ENCODE data around the gene MTG2.

Gene MTG2

DNA sequence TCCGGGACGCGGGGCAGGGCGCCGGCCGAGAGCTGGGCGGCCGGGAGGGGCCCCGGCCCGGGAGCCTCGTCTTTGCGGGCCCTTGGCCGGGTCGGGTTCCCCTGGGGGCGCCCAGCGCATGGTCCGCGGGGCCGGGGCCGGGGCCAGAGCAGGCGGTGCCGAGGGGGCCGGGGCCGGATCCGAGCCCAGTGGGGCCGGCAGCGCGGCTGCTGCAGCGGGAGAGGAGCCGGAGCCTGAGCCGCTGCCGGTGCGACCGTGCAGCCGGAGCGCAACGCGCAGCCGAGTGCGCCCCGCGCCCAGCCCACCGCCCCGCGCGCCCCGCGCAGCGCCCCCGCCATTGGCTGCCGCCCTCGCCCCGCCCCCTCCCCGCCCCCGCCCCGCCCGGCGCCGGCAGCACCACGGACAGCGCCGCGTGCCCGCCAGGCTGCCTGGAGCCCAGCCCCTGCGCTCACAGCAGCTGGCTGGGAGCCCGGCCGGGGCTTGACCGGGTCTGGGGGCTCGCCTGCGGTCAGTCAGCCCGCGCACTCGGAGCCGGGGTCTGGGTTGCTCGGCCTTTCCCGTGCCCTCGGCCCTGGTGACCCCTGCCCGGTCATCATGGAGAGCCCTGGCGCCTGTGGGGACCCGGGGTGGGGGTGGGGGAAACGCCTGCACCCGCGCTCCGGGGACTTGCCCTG lies 37.3 kb downstream of the MTG2 start, which contains the start of gene HRH3:
Gene HRH3, minus strand, starts transcription at position 287 of the 674 bp plus-strand sequence. CDS start 308 bp downstream, outside the sequence.
- no peak for DNase-seq (ENCODE audit: low spot score)

DNA sequence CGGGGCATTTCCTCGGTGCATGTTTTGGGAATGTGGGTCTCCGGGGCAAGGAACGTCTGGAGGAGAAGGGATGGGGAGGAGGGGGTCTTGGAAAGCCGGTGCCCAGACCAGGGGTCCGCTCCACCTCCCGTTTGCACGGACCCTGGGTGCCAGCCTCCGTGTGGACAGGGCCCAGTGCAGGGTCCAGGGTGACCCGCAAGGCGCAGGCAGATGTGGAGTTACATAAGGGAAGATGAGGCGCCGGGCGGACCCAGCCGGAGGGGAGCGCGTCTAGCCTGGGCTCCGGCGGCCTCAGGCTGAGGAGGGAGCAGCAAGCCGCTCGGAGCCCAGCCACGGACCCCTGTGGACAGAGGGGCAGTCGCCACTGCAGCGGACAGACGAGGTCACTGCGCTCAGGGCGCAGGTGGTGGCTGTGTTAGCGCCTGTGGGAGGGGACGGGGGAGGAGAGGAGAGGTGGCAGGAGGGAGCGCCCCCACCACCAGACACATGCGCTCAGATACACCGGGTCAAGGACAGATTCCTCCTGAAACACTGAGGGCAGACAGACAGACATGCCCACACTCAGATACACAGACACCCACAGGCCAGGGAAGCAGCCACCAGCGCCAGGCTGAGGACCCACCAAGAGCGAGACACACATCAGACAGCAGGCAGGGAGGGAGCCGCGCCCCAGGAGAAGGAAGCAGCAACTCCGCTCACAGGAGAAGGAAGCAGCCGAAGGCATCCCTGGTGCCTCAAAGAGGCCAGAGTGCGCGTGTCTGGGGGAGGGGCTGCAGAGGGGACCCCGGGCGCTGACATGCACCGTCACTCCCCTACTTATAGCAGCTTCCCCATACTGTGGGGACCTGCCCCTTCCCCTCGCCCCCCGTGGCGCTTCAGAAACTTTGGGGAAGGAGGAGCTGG lies 38.1 kb downstream of the MTG2 start:
- no peak for DNase-seq (ENCODE audit: low spot score)

DNA sequence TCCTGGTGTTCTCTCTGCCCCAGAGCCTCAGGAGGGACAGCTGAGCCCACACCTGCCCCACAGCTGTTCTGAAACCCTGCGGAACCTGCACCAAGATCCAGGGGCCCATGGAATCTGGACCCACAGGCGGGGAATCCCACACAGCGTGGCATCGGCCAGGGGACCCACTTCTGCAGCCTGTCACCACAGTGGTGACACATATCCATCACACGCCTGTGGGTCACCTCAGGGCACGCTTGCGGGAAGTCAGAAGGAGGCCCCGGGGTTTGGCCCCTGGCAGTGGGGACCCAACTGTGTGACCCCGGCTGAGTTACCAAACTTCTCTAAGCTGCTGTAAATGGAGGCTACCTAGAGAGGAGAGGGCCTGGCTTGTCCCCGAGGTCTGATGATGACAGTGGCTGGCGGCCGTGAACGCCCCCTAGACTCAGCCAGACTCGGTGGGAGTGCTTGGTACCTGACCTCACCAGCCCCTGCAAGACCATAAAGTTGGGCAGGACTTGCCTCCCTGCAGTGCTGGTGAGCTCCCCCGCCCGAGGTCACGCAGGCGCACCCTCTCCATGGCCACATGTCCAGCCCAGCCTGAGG lies 39.5 kb downstream of the MTG2 start:
- no peak for DNase-seq (ENCODE audit: low spot score)

DNA sequence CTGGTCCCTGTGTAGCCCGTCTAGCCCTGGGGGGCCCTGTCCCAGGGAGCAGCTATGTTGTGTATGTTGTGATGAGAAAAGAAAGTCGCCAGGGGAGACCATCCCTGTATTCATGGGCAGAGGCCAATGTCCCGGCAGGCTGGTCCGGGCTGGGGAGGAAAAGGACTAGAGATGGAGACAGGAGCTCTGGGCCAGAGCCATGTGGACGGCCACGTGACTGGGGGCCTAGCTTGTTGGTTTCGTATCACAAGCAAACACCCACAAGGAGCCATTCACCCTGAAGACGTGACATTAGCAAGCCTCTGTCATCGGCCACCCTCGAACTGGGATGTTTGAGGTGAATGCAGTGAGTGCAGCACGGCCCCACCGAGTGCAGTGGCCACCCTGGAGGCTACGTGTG lies 40.1 kb downstream of the MTG2 start:
- DNase-seq (ENCODE audit: low spot score): no peak

DNA sequence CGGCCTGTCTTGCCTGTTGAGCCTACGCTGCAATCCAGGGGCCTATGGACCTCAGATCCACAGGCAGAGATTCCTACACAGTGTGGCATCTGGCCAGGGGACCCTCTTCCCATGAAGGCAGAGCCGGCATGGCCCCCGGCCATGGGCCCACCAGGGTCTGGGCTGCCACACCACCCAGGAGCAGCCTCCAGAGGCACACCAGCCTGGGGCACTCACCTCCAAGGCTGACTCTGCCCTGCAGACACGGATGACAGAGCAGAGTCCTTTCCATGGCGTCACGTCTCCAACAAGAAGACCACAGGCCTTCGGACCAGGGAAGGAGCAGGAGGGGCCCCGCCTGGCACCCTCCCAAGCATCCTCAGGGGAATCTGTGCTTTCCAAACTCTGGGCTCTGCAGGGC lies 40.7 kb downstream of the MTG2 start:
- no peak for DNase-seq (ENCODE audit: low spot score)

DNA sequence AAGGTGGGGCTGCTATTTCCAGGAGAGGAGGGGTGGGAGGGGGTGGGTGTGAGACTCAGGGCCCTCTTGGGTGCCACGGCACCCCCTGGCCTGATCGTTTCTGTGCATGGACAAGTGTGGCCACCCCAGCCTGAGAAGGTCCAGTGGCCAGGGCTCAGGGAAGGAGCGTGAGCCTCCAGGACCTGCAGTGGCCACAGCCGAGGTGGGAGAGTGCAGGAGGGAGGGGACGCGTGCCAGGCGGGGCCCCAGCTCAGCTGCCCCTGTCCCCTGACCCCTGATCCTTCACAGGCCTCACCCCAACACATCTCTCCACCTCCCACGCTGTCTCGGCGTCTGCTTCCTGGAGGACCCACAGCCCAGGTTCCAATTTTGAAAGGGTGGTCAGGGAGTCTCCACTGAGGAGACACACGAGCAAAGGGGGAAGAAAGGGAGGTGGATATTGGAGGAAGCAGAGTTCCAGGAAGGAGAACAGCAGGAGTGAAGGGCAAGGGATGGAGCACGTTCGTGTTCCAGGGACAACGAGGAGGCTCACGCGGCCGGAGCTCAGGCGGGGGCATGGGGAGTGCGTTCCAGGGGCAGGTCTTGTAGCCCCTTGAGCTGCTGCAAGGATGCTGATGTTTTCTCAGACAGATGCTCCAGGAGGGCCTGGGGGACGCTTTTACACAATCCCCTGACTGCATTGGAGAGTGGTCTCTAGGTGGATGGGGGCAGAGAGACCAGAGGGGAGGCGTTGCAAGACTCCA lies 41.5 kb downstream of the MTG2 start:
- DNase-seq (ENCODE audit: low spot score): no peak

DNA sequence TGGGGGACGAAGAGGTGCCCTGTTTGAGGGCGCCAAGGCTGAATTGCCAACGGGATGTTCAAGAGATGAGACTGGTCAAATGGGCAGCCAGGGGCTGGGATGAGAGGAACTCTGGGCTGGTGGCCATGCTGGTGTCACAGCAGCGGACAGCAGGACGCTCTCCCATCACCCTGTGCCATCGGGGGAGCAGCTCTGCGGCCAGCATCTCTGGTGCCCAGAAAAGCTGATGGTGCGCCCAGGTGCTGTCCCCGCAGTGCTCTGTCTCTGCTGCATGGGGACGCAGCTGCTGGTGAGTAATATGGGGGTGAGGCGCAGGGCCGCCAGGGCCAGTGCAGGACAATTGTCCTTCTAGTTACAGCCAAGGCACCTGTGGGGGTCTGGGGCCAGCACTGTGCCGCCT lies 42.2 kb downstream of the MTG2 start:
- DNase-seq (ENCODE audit: low spot score): no peak

DNA sequence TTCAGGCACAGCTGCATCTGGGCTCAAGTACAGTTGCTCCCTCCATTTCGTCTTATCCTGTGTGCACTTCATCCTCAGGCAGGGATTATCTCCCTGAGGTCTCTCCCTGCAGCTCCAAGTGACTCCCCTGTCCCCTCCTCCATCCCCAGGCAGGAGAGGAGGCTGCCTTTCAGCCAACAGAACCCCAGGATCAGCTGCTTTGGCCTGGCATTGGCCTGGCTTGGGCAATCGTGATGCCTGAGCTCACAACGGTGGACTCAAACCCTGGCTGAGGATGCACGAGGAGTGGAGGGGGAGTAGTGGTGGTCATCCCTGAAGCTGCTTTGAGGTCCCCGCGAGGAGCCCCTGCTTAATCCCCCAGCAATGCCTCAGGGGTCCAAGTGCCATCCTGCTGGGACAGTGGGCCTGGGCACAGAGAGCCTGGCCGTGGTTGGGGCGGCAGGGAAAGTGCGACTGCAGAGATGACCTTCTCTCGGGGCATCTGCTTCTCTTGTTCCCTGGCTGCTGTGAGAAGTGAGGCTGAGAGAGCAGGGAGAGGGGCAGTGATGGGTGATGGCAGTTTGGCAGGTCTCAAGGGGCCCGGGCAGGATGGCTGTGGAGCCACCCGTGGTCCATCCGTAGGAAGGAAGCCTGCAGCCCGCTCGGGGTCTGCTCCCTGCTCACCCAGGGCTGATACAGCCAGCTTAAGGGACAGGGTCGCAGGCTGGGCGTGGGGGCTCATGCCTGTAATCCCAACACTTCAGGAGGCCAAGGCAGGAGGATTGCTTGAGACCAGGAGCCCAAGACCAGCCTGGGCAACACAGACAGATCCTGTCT lies 43.2 kb downstream of the MTG2 start:
- no peak for DNase-seq (ENCODE audit: low spot score)

DNA sequence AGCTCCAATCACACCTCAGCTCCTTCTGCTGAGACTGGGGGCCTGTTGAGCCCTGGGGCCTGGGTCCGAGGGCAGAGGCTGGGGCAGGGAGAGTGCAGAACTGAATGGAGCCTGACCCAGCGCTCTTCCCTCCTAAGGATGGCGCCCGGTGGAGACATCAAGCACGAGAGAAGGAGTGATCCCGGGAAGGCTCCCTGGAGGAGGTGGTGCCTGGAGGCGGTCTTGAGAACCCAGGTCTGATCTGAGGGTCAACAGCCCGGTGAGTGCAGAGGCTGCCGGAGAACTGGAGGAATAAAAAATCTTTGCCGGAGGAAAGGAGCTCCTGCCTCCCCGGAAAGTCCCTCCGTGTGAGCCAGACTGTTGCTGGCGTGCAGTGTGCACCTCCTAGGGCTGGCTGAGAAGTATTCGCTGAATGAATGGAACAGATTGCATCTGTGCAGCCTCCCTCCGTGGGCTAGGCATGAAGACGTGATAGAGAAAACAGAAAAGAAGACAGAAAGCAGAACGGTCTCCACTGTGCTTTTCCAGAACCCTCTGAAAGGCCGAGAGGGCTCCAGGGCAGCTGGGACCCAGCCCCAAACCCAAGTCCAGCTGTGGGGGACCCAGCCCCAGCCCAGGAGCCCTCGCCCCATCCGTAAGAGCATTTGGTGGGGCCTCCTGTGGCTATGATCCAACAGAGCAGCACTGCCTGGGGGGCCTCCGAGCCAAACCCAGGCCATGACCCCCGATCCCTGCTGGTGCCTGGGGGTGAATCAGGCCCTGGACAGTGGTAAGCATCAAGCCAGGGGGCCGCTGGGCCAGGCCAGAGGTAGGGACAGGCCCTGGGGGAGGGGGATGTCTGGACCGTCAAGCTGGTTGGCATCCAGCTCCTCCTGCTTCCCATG lies 44.1 kb downstream of the MTG2 start:
- DNase-seq (ENCODE audit: low spot score): no peak

DNA sequence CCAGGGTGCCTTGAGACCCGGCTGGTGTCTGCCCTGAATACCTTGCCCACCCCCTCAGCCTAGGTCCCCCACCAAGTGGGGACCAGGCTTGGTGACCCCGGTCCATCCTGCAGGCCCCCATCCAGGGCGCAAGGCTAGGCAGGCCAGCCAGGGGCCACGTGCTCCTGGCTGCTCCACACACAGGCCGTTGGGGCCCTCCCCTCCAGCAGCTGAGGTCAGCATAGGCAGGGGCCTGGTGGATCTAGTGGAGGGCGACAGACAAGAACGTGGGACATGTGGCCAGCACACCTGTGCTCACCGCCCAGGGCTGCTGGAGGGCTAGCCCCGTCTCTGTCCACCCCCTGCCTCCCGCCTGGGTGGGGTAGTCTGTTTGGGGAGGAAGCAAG lies 44.8 kb downstream of the MTG2 start:
- no peak for DNase-seq (ENCODE audit: low spot score)

DNA sequence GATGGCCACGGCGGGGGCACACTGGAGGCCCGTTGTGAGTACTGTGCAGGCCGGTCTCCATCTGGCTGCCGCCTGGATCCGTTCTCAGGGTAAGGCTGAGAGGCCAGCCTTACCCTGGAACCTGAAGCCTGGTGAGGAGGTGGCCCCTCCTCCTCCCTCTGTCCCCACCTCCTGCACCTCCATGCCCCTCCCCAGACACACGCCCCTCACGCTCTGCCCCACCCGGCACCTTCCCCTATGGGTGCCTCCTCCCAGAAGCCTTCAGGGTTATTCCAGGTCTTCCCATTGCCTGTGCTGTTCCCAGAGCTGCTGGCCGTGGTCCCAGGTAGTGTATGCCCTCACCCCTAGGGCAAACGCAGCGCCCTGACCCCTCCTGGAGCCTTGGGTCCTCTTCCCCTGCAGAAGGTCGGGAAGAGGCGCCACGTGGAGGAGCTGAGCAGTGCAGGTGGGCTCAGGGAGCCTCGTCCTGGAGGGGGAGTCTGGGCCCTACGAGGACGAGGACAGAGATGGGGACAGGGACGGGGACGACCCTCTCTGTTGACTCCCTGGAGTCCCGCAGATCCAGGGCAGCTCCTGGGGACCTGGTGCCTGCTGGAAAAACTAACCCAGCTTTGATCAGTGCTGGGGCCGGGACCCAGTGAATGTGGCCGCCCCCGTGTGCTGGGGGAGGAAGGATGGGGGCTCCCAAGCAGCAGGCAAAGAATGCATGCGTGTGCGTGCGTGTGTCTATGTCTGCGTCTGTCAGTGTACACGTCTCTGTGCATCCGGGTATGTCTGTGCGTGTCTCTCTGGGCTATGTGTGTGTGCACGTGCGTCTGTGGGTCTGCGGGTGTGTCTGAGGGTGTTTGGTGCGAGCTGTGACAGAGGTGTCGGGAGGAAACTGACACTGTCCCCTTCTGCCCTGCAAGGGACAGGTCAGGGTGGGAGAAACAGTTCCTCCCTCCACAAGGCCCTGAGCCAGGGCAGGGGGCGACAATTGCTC lies 45.4 kb downstream of the MTG2 start:
- no peak for DNase-seq (ENCODE audit: low spot score)

DNA sequence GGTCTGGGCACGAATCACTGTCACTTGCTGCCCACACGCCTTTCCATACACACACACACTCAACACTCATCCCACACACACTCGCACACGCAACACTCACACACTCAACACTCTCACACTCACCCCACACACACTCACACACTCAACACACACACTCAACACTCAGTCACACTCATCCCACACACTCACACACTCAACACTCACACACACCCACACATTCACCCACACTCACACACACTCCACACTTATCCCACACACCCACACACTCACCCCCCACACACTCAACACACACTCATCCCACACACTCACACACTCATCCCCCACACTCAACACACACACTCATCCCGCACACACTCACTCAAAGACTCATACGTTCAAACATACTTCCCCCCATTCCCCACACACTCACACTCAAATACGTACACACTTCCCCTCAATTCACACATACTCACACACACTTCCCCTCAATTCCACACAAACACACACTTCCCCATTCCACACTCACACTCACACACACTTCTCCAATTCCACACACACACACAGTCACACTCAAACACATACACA lies 46.2 kb downstream of the MTG2 start:
- no peak for DNase-seq (ENCODE audit: low spot score)

DNA sequence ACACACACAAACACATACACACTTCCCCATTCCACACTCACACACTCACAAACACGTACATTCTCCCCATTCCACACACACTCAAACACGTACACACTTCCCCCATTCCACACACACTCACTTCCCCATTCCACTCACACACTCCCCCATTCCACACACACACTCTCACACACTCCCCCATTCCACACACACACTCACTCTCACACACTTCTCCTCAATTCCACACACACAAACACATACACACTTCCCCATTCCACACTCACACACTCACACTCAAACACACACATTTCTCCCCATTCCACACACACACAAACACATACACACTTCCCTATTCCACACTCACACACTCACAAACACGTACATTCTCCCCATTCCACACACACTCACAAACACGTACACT lies 46.8 kb downstream of the MTG2 start:
- no peak for DNase-seq (ENCODE audit: low spot score)

DNA sequence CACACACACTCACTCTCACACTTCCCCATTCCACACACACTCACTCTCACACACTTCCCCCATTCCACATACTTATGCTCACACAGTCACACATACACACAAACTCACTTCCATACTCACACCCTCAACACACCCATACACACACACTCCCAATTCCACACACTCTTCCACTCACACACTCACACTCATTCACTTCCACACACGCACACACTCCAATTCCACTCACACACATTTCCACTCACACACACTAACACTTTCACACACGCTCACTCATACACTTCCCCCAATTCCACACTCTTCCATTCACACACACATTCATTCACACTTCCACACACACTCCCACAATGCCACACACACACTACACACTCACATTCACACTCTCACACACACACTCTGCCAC lies 47.4 kb downstream of the MTG2 start:
- DNase-seq (ENCODE audit: low spot score): no peak

DNA sequence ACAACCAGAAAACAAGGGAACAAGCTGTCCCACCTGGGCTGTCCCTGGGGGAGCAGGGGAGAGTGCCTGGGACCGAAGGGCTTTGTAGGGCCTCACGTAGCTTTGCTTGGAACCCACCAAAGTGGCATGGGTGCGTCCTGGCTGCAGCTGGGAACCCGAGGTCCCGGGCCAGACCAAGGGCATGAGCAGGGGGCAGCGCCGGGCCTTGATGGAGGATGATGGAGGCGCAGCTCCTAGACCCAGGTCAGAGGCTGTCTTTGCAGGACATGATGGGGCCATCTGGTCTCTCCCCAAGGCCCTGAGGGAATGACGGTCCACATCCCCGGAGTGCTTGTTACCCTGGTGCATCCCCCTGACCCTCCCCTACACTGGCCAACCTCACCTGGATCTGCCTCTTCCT lies 47.9 kb downstream of the MTG2 start:
- no peak for DNase-seq (ENCODE audit: low spot score)

DNA sequence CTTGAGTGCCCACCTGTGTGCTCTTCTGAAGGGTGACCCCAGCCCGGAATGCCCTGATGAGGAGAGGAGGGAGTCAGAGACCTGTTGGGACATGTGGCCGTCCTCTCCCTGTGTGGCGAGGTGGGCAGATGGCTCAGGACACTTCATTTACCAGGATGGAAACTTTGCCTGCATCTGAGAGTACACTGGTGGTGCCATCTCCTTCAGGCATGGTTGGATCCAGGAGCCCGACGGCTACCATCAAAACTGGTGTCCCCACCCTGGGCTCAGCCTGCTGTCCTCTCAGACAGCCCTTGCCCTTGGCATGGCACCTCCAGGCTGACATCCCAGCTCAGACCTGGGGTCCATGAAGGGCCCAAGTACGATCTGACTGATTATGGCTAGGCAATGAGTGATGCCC lies 48.5 kb downstream of the MTG2 start:
- DNase-seq (ENCODE audit: low spot score): no peak

DNA sequence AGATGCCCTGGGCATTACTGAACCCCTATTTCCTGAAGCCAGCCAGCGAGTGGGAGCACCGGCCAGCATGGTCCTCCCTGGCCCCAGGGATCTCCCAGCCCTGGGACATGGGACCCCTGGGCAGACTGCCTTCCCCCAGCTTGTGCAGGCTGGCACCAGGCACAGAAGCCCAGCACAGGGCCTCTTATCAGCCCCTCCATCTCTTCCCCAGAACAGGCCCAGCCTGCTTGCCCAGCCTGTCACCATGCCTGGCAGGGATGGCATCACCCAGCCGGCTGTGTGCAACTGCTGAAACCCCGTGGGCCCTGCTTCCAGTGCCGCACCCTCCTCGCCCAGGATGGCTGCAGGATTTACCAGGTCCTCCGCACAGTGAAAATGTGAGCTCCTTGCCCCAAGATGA lies 49.4 kb downstream of the MTG2 start:
- DNase-seq (ENCODE audit: low spot score): no peak

DNA sequence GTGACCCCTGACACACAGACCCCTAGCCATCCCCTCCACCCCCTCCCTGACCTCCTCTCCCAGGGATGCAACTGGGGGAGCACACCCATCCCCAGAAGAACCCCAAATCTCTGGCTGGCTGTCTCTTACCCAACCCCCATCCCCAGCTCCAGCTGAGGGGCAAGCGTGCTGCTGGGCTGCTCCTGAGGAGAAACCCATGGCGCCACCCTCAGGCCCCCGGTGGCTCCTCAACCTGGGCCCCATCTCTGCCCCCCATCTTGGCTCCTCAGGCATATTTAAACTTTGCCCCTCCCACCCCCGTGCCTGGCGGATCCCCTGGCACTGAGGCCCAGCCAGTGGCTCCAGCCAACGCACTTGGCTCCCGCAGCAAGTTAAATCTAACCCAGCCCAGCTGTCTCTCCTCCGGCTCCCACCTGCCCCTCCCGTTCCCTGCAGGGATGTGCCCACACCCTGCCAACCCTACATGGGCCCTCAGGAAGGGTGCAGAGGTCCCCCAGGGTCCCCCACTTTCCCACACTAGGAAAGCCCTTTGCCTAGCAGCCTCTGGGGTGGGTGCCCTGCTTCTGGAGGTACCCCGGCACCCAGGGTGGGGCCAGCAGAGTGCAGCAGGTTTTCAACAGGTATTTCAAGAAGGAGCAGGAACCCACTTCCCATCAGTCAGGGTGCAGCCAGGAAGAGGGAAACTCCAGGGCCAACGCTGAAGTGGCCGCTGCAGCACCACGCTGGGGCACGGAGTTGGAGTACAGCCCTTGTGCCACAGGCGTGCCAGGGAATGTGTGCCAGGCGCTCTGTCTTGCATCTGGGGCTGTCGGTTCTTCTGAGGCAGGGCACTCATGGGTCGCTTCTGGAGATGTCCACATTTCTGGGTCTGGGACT lies 50.2 kb downstream of the MTG2 start:
- DNase-seq (ENCODE audit: low spot score): no peak
